ENCODE data around the gene ANK3. TPM values are rescaled to one million over a fixed set of nuclear protein-coding genes. Genes with fewer than 3 reads are reported as not detected.

Gene ANK3
- total and polyA plus RNA-seq, 2 experiments from 2014 or later: 46.5 to 85.2 TPM

- H3F3A ChIP-seq (replicated peaks; ENCODE audit: low read depth): no peaks in the 10 kb centered on the region
- DNase-seq (ENCODE audit: low spot score) (no peak), ATAC-seq (no peak)
- H3K27me3 Mint-ChIP-seq (ENCODE audit: insufficient read depth, low read depth, poor library complexity): peaks cover 2% of the 10 kb centered on the region
- H3K36me3 ChIP-seq (ENCODE audit: insufficient read depth): no peaks in the 10 kb centered on the region
- H3K4me1 ChIP-seq (ENCODE audit: insufficient read depth): peaks cover 36% of the 10 kb centered on the region
- no peak overlapping the region for H3K27ac Mint-ChIP-seq
- no peaks in the 10 kb centered on the region for H3K36me3 Mint-ChIP-seq (ENCODE audit: low read depth)
- no peaks in the 10 kb centered on the region for H4K20me1 ChIP-seq (replicated peaks; ENCODE audit: insufficient read depth)
- H2AFZ ChIP-seq: no peak overlapping the region
- H3K9me2 ChIP-seq (ENCODE audit: insufficient read depth): no peaks in the 10 kb centered on the region
- H3K4me2 ChIP-seq: no peak overlapping the region
- no peak overlapping the region for H3K4me3 ChIP-seq
- H3K27me3 ChIP-seq (ENCODE audit: insufficient read depth): no peaks in the 10 kb centered on the region
- no peak overlapping the region for H3K4me3 Mint-ChIP-seq
- H3K4me1 Mint-ChIP-seq: peaks cover 39% of the 10 kb centered on the region
- H3K79me2 ChIP-seq (replicated peaks; ENCODE audit: insufficient read depth): no peaks in the 10 kb centered on the region
- no peak overlapping the region for H3K27ac ChIP-seq (ENCODE audit: low read depth)
- no peak for TF ChIP-seq ZNF331 (CRISPR knock-in tag; IDR thresholded peaks at IDR 0.05; ENCODE audit: low read depth)
- no peak for TF ChIP-seq NANOG (IDR thresholded peaks at IDR 0.05; ENCODE audit: borderline replicate concordance)
- TF ChIP-seq CREB1 (CRISPR knock-in tag; IDR thresholded peaks at IDR 0.05; ENCODE audit: low read depth): no peak
- TF ChIP-seq EZH2 (IDR thresholded peaks at IDR 0.05; ENCODE audit: low read depth, unreplicated experiment): no peak
- no peak for TF ChIP-seq CTCF (conservative IDR thresholded peaks at IDR 0.05; ENCODE audit: low read depth in 2 of 2)
- no peak for TF ChIP-seq POLR2AphosphoS5 (IDR thresholded peaks at IDR 0.05; ENCODE audit: low read depth)
- no peak for TF ChIP-seq ETS1 (IDR thresholded peaks at IDR 0.05)
- no peak for TF ChIP-seq STAT1 (IDR thresholded peaks at IDR 0.05; ENCODE audit: unreplicated experiment)
- no peak for TF ChIP-seq REST (IDR thresholded peaks at IDR 0.05; ENCODE audit: unreplicated experiment)
- no peak for TF ChIP-seq JUNB (IDR thresholded peaks at IDR 0.05; ENCODE audit: unreplicated experiment)
- TF ChIP-seq ZNF462 (CRISPR knock-in tag; IDR thresholded peaks at IDR 0.05): no peak
- TF ChIP-seq EZH2phosphoT487 (IDR thresholded peaks at IDR 0.05; ENCODE audit: unreplicated experiment): no peak
- no peak for TF ChIP-seq ZNF114 (CRISPR knock-in tag; IDR thresholded peaks at IDR 0.05)
- H3K9me3 Mint-ChIP-seq: no peaks in the 10 kb centered on the region
These were observed 40.7 kb downstream of the ANK3 start for GRCh38 chr10:60348982-60349381.

All from GM23338 (cell line).